ES-I3 (cell line): Measurements from ENCODE around the gene ASS1.

Experiments
- H3K36me3 ChIP-seq: 2 replicates; pipeline ENCODE4 v1.6.1; 2013; ENCODE audit warnings: mild to moderate bottlenecking, low read length, control low read depth, moderate library complexity; ENCODE audit not compliant: insufficient read depth
- H3K4me1 ChIP-seq: 2 replicates; pipeline ENCODE4 v1.6.1; 2013; ENCODE audit warnings: mild to moderate bottlenecking, control low read depth, low read length; ENCODE audit not compliant: insufficient read depth
- H3K9ac ChIP-seq: 2 replicates; pipeline ENCODE4 v1.6.1; 2013; ENCODE audit warnings: low read depth, mild to moderate bottlenecking, low read length, moderate library complexity
- H3K9me3 ChIP-seq: 2 replicates; pipeline ENCODE4 v1.6.1; 2013; ENCODE audit warnings: mild to moderate bottlenecking, low read length, moderate library complexity; ENCODE audit not compliant: control insufficient read depth, insufficient read depth

Gene ASS1

DNA sequence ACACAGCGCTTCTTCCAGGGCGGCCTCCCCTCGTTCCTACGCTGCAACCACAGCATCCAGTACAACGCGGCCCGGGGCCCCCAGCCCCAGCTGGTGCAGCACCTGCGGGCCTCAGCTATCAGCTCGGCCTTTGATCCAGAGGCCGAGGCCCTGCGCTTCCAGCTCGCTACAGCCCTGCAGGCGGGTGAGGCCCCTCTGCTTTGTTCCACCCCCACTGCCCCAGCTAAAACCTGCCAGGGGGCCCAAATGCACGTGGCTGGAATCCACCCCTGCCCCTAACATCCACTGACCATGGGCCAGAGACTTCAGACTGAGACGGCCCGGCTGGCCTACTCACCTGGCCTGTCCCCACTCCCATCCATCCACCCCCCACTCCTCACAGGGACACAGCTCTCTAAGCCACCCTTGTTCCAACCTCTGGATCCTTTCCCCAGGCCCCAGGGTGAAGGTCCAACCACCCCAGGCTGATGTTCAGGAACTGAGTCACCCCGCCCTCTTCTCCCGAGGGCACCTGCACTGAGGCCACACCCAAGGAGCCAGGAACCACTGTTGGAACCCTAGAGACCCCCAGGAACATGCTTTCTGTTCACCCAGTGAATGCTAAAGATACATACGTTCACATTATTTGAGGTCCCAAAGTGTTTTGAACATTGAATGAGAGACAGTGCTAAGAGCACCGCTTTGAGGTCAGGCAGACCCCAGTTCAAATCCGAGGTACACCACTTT, 18.9 kb upstream of the ASS1 start:
- peaks cover 16% of the 10 kb centered on the region for H3K4me1 ChIP-seq
- H3K36me3 ChIP-seq, result no peaks in the 10 kb centered on the region; the same call in 1 of the 2 replicates
- H3K9ac ChIP-seq, result no peak overlapping the region
- no peaks in the 10 kb centered on the region; the same call in 1 of the 2 replicates for H3K9me3 ChIP-seq

DNA sequence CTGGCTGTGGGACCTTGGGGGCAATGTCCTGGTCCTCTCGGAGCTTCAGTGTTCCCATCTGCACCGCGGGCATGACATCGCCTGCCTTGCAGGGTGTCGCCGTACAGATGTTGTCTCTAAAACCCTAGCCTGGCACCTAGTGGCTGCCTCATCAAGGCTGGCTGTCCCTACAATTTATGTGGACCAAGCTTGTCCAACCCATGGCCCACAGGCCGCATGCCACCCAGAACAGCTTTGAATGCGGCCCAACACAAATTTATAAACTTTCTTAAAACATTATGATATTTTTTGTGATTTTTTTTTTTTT, 18.3 kb upstream of the ASS1 start:
- Histone ChIP-seq H3K9me3 (no peaks in the 10 kb centered on the region; the same call in 1 of the 2 replicates), H3K9ac (no peak overlapping the region), H3K36me3 (no peaks in the 10 kb centered on the region; the same call in 1 of the 2 replicates), H3K4me1 (peaks cover 11% of the 10 kb centered on the region; the same call in 1 of the 2 replicates)

GRCh38 chr9:130426883-130427282, 17.9 kb upstream of the ASS1 start:
- H3K9me3 ChIP-seq, result no peaks in the 10 kb centered on the region; the same call in 1 of the 2 replicates
- H3K9ac ChIP-seq, result no peak overlapping the region
- H3K4me1 ChIP-seq, result peaks cover 8% of the 10 kb centered on the region; the same call in 1 of the 2 replicates
- H3K36me3 ChIP-seq, result no peaks in the 10 kb centered on the region; the same call in 1 of the 2 replicates

DNA sequence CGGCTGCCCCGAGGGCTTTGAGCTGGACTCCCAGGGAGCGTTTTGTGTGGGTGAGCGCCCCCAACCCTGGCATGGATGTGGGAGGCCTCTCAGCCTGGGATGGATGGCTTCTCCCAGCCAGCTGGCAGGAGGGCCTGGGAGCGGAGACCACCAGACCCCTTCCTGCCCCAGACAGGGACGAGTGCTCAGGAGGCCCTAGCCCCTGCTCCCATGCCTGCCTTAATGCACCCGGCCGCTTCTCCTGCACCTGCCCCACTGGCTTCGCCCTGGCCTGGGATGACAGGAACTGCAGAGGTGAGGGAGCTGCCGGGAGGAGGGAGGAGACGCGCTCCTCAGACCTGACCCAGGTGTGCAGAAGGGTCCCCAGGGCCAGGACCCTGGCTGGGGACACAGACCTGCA, 17.4 kb upstream of the ASS1 start:
- peaks cover 8% of the 10 kb centered on the region; the same call in 1 of the 2 replicates for H3K4me1 ChIP-seq
- H3K9ac ChIP-seq, result no peak overlapping the region

DNA sequence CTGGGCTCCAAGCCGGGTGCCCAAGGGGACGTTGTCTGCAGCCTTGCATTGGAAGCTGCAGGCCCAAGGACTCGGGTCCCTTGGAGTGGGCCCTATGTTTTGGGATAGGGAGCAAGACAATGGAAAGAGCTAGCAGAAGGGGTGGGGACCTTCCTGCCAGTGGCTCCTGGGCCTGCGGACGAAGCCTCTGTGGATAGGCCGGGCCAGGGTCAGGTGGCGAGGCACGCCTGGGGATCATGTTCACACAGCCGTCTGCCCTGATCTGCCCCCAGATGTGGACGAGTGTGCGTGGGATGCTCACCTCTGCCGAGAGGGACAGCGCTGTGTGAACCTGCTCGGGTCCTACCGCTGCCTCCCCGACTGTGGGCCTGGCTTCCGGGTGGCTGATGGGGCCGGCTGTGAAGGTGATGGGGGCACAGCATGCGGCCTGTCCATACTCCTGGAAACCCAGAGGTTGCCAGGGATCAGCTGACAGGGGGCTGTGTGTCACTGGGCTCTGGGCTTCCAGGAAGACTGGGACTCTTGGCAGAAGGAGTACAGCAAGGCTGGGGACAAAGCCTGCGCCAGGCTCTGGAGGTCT, 16.6 kb upstream of the ASS1 start:
- no peak overlapping the region for H3K9ac ChIP-seq
- peaks cover 8% of the 10 kb centered on the region; the same call in 1 of the 2 replicates for H3K4me1 ChIP-seq
- no peaks in the 10 kb centered on the region; the same call in 1 of the 2 replicates for H3K9me3 ChIP-seq
- H3K36me3 ChIP-seq, result no peaks in the 10 kb centered on the region; the same call in 1 of the 2 replicates

More for the DNA sequence above, 17.4 kb upstream of the ASS1 start:
- no peaks in the 10 kb centered on the region; the same call in 1 of the 2 replicates for H3K9me3 ChIP-seq
- no peaks in the 10 kb centered on the region; the same call in 1 of the 2 replicates for H3K36me3 ChIP-seq

GRCh38 chr9:130429381-130429780, 15.4 kb upstream of the ASS1 start:
- Histone ChIP-seq H3K36me3 (no peaks in the 10 kb centered on the region; the same call in 1 of the 2 replicates), H3K9me3 (no peaks in the 10 kb centered on the region; the same call in 1 of the 2 replicates), H3K9ac (no peak overlapping the region), H3K4me1 (peaks cover 8% of the 10 kb centered on the region; the same call in 1 of the 2 replicates)

GRCh38 chr9:130429831-130430230, 14.9 kb upstream of the ASS1 start:
- Histone ChIP-seq H3K9me3 (no peaks in the 10 kb centered on the region; the same call in 1 of the 2 replicates), H3K4me1 (peaks cover 8% of the 10 kb centered on the region; the same call in 1 of the 2 replicates), H3K36me3 (no peaks in the 10 kb centered on the region; the same call in 1 of the 2 replicates), H3K9ac (no peak overlapping the region)

GRCh38 chr9:130430232-130430631, 14.5 kb upstream of the ASS1 start:
- no peaks in the 10 kb centered on the region; the same call in 1 of the 2 replicates for H3K36me3 ChIP-seq
- H3K9ac ChIP-seq, result no peak overlapping the region
- peaks cover 8% of the 10 kb centered on the region; the same call in 1 of the 2 replicates for H3K4me1 ChIP-seq
- H3K9me3 ChIP-seq, result no peaks in the 10 kb centered on the region; the same call in 1 of the 2 replicates

GRCh38 chr9:130430734-130431535, 13.8 kb upstream of the ASS1 start:
- H3K4me1 ChIP-seq, result peaks cover 8% of the 10 kb centered on the region; the same call in 1 of the 2 replicates
- no peaks in the 10 kb centered on the region; the same call in 1 of the 2 replicates for H3K36me3 ChIP-seq
- no peak overlapping the region for H3K9ac ChIP-seq
- no peaks in the 10 kb centered on the region; the same call in 1 of the 2 replicates for H3K9me3 ChIP-seq

- peaks cover 6% of the 10 kb centered on the region; the same call in 1 of the 2 replicates for H3K4me1 ChIP-seq
Measured at GRCh38 chr9:130431536-130432303, 13.0 kb upstream of the ASS1 start.

DNA sequence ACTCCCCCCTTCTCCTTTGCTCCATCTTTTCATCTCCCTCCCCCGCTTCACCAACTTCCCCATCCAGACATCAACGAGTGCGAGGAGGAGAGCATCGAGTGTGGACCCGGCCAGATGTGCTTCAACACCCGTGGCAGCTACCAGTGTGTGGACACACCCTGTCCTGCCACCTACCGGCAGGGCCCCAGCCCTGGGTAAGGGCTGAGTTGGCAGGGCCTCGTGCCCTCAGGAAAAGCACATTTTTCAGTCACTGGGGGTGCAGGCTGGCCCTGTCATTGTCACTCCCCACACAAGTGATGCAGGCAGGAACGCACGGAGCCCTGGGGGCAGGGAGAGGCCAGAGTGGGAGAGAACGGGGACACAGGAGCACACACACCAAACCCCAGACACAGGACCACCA, 12.4 kb upstream of the ASS1 start:
- H3K9ac ChIP-seq, result no peak overlapping the region
- no peaks in the 10 kb centered on the region; the same call in 1 of the 2 replicates for H3K4me1 ChIP-seq
- H3K9me3 ChIP-seq, result no peaks in the 10 kb centered on the region; the same call in 1 of the 2 replicates
- no peaks in the 10 kb centered on the region; the same call in 1 of the 2 replicates for H3K36me3 ChIP-seq

More at GRCh38 chr9:130431536-130432303, 13.0 kb upstream of the ASS1 start:
- no peaks in the 10 kb centered on the region; the same call in 1 of the 2 replicates for H3K36me3 ChIP-seq
- no peaks in the 10 kb centered on the region; the same call in 1 of the 2 replicates for H3K9me3 ChIP-seq
- H3K9ac ChIP-seq, result no peak overlapping the region

DNA sequence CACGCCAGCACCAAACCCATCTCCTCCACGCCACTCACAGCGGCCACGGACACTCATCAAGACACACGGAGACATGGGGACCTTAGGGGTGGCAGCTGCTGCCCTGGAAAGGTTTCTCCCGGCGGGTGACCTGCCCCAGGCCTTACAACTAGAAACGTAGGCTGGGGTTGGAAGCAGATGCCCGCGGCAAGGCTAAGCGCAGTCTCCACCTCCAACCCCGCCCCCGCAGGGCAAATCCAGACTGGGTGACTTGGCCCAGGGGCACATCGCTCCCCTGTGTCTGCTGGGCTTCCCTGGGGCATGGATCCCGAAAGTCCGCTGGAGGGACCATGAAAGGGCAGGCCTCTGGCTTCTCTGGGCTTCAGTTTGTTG, 12.0 kb upstream of the ASS1 start:
- Histone ChIP-seq H3K9me3 (no peaks in the 10 kb centered on the region; the same call in 1 of the 2 replicates), H3K4me1 (no peaks in the 10 kb centered on the region; the same call in 1 of the 2 replicates), H3K36me3 (no peaks in the 10 kb centered on the region; the same call in 1 of the 2 replicates), H3K9ac (peak overlapping the region; percentile 59)

DNA sequence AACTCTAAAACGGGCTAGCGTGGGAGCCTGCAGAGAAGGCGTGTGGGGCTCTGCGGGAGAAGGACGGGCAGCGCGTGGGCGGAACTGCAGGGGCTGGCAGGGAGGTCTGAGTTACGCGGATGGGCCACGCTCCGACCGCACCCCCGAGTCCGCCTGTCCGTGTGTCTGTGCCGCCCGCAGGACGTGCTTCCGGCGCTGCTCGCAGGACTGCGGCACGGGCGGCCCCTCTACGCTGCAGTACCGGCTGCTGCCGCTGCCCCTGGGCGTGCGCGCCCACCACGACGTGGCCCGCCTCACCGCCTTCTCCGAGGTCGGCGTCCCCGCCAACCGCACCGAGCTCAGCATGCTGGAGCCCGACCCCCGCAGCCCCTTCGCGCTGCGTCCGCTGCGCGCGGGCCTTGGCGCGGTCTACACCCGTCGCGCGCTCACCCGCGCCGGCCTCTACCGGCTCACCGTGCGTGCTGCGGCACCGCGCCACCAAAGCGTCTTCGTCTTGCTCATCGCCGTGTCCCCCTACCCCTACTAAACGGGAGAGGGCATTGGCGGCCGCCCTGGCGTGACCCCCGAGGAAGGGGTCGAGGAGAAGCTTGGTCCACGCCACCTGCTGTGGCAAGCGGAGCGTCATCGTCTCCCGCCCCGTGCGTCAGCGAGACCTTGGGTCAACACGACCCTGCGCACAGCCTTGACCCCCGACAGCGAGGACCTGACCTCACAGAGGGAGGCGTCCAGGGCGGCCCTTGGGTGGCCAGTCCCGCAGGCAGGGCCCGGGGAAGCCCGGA, 11.4 kb upstream of the ASS1 start:
- Histone ChIP-seq H3K9ac (peak overlapping the region; percentile 59), H3K36me3 (no peaks in the 10 kb centered on the region; the same call in 1 of the 2 replicates), H3K9me3 (no peaks in the 10 kb centered on the region; the same call in 1 of the 2 replicates), H3K4me1 (no peaks in the 10 kb centered on the region; the same call in 1 of the 2 replicates)
